ENCODE measurements around the gene GRK6.

DNA sequence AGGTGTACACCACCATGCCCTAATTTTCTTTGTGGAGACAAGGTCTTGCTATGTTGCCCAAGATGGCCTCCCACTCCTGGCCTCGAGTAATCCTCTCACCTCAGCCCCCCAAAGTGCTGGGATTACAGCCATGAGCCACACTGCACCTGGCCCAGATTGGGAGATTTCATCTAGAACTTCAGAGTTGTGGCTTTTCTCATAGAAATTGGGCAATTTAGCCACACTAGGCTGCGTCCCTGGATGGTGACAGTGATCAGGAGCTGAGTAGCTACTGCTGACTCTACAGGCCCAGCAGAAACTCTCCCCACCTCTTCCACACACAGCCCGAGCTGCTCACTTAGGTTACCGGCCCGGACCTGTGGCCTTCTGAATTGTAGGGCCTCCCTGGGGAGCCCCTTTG is 33.7 kb upstream of the GRK6 start:
- TF ChIP-seq, protein P1, sequence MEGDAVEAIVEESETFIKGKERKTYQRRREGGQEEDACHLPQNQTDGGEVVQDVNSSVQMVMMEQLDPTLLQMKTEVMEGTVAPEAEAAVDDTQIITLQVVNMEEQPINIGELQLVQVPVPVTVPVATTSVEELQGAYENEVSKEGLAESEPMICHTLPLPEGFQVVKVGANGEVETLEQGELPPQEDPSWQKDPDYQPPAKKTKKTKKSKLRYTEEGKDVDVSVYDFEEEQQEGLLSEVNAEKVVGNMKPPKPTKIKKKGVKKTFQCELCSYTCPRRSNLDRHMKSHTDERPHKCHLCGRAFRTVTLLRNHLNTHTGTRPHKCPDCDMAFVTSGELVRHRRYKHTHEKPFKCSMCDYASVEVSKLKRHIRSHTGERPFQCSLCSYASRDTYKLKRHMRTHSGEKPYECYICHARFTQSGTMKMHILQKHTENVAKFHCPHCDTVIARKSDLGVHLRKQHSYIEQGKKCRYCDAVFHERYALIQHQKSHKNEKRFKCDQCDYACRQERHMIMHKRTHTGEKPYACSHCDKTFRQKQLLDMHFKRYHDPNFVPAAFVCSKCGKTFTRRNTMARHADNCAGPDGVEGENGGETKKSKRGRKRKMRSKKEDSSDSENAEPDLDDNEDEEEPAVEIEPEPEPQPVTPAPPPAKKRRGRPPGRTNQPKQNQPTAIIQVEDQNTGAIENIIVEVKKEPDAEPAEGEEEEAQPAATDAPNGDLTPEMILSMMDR (IDR thresholded peaks at IDR 0.05; ENCODE audit: low read length), result no peak
- TF ChIP-seq EZH2 (optimal IDR thresholded peaks at IDR 0.05; ENCODE audit: low read depth, low read length), result no peak
